Adipose tissue (tissue), 3 donors: ENCODE results near the gene PPP1R15A. TPM values are rescaled to one million over a fixed set of nuclear protein-coding genes. Genes with fewer than 3 reads are reported as not detected.
"Not testable (repeated sequence)": the region's sequence is repeated elsewhere in the genome, so short reads cannot be mapped to it uniquely, and the experiment has no call there.

ENCODE experiments used
- H3K27ac ChIP-seq: one replicate; pipeline ENCODE4 v1.5.1; 2013; ENCODE audit warnings: low read depth, low read length
- WGBS, 3 donors: extraction: QIAGEN DNeasy Blood & Tissue Kit; methylation state at CpG; one replicate each; pipeline ENCODE4 v1.1.7; 2013; 5-methylcytosine and 5-hydroxymethylcytosine counted together
- polyA plus RNA-seq, 3 donors: library from polyadenylated mRNA; stranded (reverse); fragments of 200-250 nt; gene quantifications; one replicate each; pipeline ENCODE4 v1.2.3, GENCODE V29; 2013
- donor health status: healthy with polysubstance abuse.
- donor health status: Bipolar disorder and iron deficiency.
- donor health status: healthy.

Gene PPP1R15A
- polyA plus RNA-seq, 3 donors: 18.7 to 240 (median 197) TPM

DNA sequence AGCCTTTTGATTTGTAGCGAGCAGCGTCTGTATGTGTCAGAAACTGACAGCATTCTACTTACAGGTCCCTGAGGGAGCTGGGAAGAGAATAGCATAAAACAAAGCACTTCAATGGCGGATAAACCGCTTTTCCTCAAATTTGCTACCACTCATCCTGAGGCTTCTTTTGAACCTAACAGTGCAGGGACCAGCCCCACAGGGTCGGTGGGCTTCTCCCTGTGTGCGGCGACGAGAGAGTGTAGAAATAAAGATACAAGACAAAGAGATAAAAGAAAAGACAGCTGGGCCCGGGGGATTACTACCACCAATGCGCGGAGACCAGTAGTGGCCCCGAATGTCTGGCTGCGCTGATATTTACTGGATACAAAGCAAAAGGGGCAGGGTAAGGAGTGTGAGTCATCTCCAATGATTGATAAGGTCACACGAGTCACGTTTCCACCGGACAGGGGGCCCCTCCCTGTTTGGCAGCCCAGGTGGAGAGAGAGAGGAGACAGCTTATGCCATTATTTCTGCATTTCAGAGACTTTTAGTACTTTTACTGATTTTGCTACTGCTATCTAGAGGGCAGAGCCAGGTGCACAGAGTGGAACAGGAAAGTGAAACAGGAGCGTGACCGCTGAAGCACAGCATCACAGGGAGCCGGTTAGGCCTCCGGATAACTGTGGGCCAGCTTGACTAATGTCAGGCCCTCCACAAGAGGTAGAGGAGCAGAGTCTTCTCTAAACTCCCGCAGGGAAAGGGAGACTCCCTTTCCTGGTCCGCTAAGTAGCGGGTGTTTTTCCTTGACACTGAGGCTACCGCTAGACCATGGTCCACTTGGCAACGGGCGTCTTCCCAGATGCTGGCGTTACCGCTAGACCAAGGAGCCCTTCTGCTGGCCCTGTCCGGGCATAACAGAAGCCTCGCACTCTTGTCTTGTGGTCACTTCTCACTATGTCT is 4.1 kb downstream of the PPP1R15A start:
- peak overlapping the region; percentile 90 for H3K27ac ChIP-seq
- WGBS, 3 donors: 71 to 76% (median 74%) methylated on average over 29 to 30 of the region's 30 CpGs

DNA sequence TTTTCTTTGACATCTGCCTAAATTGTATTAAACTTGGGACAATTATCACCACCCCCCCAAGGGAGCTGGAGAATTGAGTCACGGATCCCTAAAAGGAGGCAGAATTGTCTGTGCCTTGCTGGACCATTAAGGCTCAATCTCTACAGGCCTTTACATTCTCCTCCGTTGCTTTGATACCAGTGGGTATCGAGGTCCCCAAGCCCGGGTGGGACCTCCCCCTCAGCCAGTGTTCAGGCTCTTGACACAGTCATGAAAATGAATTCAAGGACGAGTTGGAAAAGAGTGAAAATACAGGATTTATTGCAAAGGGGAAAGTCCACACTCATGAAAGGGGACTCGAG is 5.6 kb downstream of the PPP1R15A start:
- WGBS, 3 donors: 83 to 91% (median 89%) methylated on average over 6 of the region's 6 CpGs
- no peak overlapping the region for H3K27ac ChIP-seq

DNA sequence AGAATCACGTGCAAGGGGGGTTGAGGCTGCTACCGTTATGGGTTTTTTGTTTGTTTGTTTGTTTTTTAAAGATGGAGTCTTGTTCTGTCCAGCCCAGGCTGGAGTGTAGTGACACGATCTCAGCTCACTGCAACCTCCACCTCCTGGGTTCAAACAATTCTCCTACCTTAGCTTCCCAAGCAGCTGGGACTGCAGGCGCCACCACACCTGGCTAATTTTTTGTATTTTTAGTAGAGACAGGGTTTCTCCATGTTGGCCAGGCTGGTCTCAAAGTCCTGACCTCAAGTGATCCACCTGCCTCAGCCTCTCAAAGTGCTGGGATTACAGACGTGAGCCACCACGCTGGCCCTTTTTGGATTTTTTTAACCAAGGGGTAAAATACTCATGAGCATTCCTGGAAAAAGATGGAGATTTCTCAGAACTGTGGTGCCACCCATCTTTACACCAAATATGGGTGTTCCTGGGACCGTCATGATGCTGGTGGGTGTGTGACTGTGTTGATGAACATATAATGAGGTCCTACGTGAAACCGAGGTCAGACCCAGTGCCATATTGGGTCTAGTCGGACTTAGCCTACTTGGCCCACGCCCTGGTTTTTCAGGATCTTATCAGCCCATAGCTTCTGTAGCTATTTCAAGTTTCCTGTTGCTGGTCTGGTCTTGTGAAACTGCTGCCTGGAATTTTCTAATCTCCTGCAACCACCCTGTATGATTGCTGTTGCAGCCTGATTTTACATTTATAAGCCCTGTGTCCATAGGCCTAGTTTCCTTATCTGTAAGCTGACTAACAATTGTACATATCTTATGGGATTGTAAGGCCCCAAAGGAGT is 6.2 kb downstream of the PPP1R15A start:
- 60 to 80% (median 66%) methylated on average over 11 of the region's 11 CpGs for WGBS, 3 donors

DNA sequence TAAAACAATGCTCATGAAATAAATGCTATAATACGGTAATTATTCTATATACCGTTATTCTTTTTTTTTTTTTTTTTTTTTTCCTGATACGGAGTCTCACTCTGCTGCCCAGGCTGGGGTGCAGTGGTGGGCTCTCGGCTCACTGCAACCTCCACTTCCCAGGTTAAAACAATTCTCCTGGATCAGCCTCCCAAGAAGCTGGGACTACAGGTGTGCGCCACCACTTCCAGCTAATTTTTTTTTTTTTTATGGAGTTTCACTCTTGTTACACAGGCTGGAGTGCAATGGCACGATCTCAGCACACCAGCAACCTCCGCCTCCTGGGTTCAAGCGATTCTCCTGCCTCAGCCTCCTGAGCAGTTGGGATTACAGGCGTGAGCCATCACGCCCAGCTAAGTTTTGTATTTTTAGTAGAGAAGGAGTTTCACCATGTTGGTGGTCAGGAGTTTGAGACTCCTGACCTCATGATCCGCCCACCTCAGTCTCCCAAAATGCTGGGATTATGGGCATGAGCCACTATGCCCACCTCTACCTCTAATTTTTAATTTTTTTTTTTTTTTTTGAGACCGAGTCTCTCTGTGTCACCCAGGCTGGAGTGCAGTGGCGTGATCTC is 6.9 kb downstream of the PPP1R15A start:
- H3K27ac ChIP-seq: no peak overlapping the region
- 92 to 95% (median 94%) methylated on average over 13 of the region's 13 CpGs for WGBS, 3 donors

More for the DNA sequence above, 6.2 kb downstream of the PPP1R15A start:
- no peak overlapping the region for H3K27ac ChIP-seq

DNA sequence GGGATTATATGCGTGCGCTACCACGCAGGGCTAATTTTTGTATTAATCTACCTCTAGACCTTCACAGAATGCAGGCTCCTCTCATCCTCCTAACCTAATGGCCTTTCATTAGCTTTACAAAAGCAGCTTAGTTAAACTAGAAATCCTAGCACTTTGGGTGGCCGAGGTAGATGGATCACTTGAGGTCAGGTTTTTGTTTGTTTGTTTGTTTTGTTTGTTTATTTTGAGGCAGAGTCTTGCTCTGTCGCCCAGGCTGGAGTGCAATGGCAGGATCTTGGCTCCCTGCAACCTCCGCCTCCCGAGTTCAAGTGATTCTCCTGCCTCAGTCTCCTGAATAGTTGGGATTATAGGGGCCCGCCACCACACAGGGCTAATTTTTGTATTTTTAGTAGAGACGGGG is 7.5 kb downstream of the PPP1R15A start:
- 91 to 95% (median 93%) methylated on average over 9 of the region's 9 CpGs for WGBS, 3 donors
- H3K27ac ChIP-seq: not testable (repeated sequence)

DNA sequence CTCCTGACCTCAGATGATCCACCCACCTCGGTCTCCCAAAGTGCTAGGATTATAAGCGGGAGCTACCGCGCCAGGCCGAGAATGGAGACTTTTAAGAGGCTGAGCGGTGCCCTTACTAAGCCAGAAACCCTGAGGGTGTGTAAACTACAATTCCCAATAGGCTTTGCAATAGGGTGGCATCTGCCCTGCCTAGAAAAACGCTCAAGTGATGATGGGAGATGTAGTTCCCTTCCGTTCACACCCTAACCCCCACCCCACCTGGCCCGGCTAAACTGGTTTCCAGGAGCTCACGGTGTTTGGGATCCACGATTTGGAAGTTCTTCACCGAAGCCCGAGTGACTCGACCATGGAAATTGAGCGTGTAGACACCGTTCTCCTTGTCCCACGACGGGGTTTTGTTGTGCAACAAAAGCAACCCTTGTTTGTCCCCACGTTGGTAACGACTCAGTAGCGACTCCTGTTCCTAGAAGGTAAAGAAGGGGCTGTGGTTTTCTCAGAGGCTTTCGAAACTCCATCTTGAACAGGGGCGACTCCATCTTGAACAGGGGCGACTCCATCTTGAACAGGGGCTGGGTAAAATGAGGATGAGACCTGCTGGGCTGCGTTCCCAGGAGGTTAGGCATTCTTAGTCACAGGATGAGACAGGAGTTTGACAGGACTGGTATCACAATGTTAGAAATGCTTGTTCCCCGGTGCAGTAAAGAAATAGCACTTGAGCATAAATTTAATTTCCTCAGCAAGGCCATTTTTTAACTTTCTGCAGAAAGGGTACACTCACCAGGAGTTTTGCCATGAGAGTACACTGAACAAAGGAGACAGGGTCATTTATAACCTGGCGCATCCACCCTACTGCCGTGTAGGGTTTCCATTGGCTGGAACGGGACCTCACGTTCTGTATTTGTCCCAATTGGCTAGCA is 9.8 kb downstream of the PPP1R15A start:
- WGBS, 3 donors: 77 to 80% (median 79%) methylated on average over 30 of the region's 30 CpGs
- no peak overlapping the region for H3K27ac ChIP-seq

DNA sequence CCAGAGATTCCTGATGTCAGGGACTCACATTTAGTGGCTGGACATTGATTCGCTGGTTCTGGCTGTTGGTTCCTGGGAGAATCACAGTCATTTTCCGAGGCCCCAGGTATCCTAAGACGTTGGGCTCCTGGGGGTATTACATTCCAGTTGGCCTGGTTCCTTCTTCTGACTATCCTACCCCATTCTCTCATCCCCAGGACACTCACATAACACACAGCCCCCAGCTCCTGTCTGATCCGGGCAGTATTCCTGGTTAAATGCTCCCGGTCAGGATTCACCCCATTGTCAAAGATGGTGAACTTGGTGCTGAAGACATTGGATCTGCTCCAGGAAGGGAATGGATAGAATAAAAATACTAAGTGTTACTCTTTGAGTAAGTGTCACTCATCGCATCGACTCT is 11.5 kb downstream of the PPP1R15A start:
- no peak overlapping the region for H3K27ac ChIP-seq
- WGBS, 3 donors: 92 to 97% (median 94%) methylated on average over 7 of the region's 7 CpGs

DNA sequence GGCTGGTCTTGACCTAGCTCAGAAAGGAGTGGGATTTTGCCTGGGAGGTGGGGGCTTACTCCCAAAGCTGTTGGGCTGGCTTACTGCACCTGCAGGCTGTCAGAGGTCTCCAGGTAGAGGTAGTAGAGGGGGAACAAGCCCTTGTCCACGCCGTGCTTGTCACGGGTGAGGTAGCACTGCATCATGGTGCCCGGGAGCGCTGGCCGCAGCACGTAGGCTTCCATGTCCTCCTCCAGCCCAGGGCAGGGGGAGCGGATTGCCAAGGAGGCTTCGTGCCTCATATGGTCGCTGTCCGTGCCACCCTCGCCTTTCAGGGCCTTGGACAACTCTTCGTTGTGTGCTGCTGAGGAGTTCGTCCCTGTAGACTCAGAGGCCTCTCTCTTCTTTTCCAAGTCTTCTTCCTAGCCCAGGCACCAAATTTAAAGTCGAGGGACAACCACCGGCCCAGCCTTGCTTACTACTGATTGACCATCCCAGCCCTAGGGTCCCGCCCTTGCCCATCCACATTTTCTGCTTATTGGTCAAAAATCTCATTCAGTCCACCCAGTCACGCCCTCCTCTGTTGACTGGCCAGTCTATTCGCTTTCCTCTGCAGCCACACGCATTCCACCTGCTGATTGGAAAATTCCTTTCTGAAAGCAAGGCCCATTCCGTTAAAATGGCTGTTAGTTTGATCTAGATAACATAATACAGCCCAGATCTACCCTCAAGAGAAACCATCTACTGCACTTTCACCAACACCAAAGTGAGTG is 15.8 kb downstream of the PPP1R15A start:
- H3K27ac ChIP-seq: no peak overlapping the region
- 88 to 97% (median 94%) methylated on average over 21 of the region's 21 CpGs for WGBS, 3 donors

DNA sequence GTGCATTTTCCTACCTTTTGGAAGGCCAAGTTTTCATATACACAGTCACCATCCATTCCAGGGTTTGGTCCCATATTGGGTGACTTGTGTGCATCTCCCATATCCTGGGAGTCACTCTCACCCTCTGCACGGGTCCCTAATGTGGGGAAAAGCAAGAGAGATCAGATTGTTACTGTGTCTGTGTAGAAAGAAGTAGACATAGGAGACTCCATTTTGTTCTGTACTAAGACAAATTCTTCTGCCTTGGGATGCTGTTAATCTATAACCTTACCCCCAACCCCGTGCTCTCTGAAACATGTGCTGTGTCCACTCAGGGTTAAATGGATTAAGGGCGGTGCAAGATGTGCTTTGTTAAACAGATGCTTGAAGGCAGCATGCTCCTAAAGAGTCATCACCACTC is 17.3 kb downstream of the PPP1R15A start:
- WGBS, 3 donors: 57 to 79% (median 76%) methylated on average over 1 to 2 of the region's 3 CpGs
- H3K27ac ChIP-seq: not testable (repeated sequence)

DNA sequence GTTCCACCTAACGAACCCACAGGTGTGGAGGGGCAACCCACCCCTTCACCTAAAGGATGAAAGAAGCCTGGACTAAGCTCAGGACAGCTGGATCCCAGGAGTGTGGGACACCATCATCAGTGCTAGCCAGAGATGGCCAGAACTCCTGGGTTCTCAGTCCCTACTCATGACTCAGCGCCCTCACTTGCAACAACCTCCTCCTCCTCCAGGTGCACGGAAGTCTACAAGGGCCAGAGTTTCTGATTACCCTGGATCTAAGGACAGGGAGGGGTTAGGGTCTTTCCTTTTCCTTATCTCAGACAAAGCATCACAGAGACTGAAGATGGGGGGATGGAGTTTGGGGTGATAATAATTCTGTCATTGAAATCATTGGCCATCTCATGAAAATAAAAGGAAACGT is 18.3 kb downstream of the PPP1R15A start:
- 72 to 92% (median 84%) methylated on average over 4 of the region's 4 CpGs for WGBS, 3 donors
- no peak overlapping the region for H3K27ac ChIP-seq

DNA sequence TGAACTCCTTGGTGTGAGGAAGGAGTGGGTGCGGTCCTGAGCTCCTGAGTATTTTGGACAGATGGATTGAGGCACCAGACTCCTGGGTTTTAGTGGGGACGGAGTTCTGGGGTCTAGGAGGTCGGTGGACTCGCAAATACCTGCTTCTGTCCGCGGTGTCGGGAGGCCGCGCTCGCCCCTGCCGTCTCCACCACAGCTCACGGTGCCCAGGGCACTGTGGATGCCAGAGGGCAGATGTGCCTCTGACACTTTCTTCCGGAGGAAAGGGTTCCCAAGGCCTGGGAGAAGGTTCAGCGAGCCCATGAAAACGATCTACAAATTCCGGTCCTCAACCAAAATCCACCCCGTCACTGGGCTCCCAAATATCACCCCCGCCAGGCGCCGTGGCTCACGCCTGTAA is 23.0 kb downstream of the PPP1R15A start:
- no peak overlapping the region for H3K27ac ChIP-seq
- 61 to 69% (median 63%) methylated on average over 18 to 21 of the region's 21 CpGs for WGBS, 3 donors

DNA sequence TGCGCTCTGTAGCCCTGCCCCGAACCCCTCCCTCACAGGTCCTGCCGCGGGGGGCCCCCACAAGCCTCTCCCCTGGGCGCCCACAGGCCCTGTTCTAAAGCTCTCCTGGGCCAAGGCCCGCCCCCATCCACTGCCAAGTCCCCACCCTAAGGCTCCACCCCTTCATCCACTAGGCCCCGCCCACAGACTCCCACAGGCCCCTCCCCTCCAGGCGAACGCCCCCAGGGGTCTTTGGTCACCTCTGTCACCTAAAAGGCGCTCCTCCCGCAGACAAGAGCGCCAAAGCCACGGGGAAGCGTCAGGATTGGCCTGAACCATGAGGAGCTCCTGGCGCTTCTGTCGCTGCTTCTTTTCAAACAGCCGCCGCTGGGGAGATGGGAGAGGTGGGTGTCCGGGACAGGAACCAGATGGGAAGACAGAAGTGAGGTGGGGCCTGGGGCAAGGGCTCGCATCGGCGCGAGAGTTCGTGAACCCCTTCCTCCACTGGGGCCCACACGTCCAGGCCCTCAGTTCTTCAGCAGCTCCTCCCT is 24.0 kb downstream of the PPP1R15A start:
- WGBS, 3 donors: 15 to 34% (median 21%) methylated on average over 25 of the region's 25 CpGs
- H3K27ac ChIP-seq: peak overlapping the region; percentile 15

DNA sequence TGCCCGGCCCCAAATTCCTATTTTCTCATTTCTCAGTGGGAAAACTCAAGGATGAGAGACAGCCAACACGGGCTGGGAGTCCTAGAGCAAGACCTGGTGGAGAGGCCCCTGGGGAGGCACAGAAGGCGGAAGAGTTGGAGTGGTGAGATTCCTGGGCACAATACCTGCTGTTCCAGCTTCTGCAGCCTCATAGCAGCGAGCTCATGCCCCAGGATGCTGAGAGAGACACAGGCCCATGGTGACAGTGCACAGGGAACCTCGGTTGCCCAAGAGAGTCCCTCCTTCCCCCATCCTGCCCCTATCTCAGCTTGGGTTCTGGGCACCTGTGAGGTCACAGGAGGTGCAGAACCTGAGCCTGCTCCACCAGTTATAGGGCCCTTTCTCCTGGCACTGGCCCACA is 25.0 kb downstream of the PPP1R15A start:
- 65 to 89% (median 85%) methylated on average over 5 of the region's 5 CpGs for WGBS, 3 donors
- no peak overlapping the region for H3K27ac ChIP-seq

DNA sequence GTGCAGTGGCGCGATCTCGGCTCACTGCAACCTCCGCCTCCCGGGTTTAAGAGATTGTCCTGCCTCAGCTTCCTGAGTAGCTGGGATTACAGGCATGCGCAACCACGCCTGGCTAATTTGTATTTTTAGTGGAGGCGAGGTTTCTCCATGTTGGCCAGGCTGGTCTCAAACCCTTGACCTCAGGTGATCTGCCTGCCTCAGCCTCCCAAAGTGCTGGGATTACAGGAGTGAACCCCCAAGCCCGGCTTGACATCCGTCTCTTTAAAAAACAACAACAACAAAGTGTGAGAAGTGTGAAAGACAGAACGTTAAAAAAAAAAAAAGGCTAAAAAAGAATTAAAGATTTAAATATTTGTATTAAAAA is 27.1 kb downstream of the PPP1R15A start:
- not testable (repeated sequence) for H3K27ac ChIP-seq
- 83 to 84% (median 83%) methylated on average over 11 of the region's 11 CpGs for WGBS, 3 donors

DNA sequence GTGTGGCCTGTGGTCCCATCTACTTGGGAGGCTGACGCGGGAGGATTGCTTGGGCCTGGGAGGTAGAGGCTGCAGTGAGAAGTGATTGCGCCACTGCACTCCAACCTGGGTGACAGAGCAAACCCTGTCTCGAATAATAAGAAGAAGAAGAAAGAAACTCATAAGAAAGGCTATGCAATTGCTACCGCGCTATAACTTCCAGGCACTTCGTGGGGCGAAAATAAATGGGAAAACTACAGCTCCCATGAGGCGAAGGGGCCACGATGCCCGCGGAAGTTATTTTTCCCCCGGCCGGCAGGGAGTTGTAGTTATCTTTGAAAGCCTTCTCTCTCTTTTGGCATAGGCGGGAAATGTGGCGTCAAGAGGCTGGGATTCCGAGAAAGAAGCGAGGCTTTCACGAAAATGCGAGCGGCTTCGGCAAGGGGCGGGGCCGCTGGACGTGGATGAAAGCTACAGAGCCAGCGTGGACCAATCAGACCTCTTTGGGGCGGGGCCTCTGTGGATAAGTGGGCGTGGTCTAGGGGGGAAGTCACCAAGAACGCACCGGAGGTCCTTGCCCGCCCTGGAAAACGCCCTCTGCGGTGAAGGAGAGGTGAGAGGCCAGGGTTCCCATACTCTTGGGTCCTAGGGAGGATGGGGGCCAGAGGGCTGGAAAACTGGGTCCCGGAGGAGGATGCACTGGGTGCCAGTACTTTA is 27.7 kb downstream of the PPP1R15A start, which contains the start of gene NUCB1:
Gene NUCB1 (plus strand): TSS at position 532 of the 696 bp plus-strand sequence. CDS start 485 bp downstream, outside the sequence.
- H3K27ac ChIP-seq: peak within 1 kb of the TSS; percentile 24
- 7% methylated on average over 34 of the region's 34 CpGs for WGBS, 3 donors
